VCaP (cell line): Measurements from ENCODE around the gene ARHGEF39.

ENCODE experiments used
- H3K27ac ChIP-seq: fragments of 450-650 bp; 2 replicates; pipeline ENCODE4 v1.5.1; 2017
- CTCF ChIP-seq: fragments of 450-650 bp; conservative IDR thresholded peaks from 2 replicates; pipeline ENCODE4 v1.5.1; 2017; ENCODE audit warnings: mild to moderate bottlenecking, moderate library complexity

The ARHGEF39 gene

GRCh38 chr9:35700031-35700430, 35.0 kb upstream of the ARHGEF39 start:
- no peak for TF ChIP-seq CTCF
- H3K27ac ChIP-seq = no peak overlapping the region

- TF ChIP-seq CTCF = no peak
- no peak overlapping the region for H3K27ac ChIP-seq
Measured at GRCh38 chr9:35698231-35698630, 33.2 kb upstream of the ARHGEF39 start.

GRCh38 chr9:35697486-35697885, 32.5 kb upstream of the ARHGEF39 start:
- no peak overlapping the region for H3K27ac ChIP-seq
- no peak for TF ChIP-seq CTCF

- no peak overlapping the region for H3K27ac ChIP-seq
- TF ChIP-seq CTCF = peak; percentile 97
Measured at GRCh38 chr9:35696520-35697215, 31.7 kb upstream of the ARHGEF39 start.

- H3K27ac ChIP-seq = no peak overlapping the region
- no peak for TF ChIP-seq CTCF
Measured at GRCh38 chr9:35695943-35696401, 31.0 kb upstream of the ARHGEF39 start.

- H3K27ac ChIP-seq = peak overlapping the region; percentile 86; the same call in 1 of the 2 replicates
- no peak for TF ChIP-seq CTCF
Measured at GRCh38 chr9:35691757-35692301, 26.8 kb upstream of the ARHGEF39 start.

GRCh38 chr9:35691334-35691650, 26.3 kb upstream of the ARHGEF39 start:
- TF ChIP-seq CTCF = no peak
- peak overlapping the region; percentile 86 for H3K27ac ChIP-seq
